T-helper 2 cell treated with Interferon-gamma antibody and Interleukin-4, amounts not matched to agents 5 μg/mL and 100 μg/mL, for 36 hours (primary cell): Measurements from ENCODE around the gene ZNF444.
"Not testable (repeated sequence)": the region's sequence is repeated elsewhere in the genome, so short reads cannot be mapped to it uniquely, and the experiment has no call there.

Experiments
- DNase-seq: peaks from one replicate; pipeline ENCODE4 v3.0.0; 2021; ENCODE audit warnings: low spot score
- H3K27ac Mint-ChIP-seq: one replicate; pipeline ENCODE4 v1.8.0; 2021; ENCODE audit warnings: mild to moderate bottlenecking, mixed read lengths
- H3K27me3 Mint-ChIP-seq: one replicate; pipeline ENCODE4 v1.8.0; 2021; ENCODE audit warnings: low read depth, mixed read lengths
- H3K36me3 Mint-ChIP-seq: one replicate; pipeline ENCODE4 v1.8.0; 2021; ENCODE audit warnings: low read depth, mixed read lengths
- H3K4me1 Mint-ChIP-seq: one replicate; pipeline ENCODE4 v1.8.0; 2021; ENCODE audit warnings: low read depth, mixed read lengths
- H3K4me3 Mint-ChIP-seq: one replicate; pipeline ENCODE4 v1.8.0; 2022; ENCODE audit warnings: mild to moderate bottlenecking, moderate library complexity, mixed read lengths
- H3K9me3 Mint-ChIP-seq: one replicate; pipeline ENCODE4 v1.8.0; 2021; ENCODE audit warnings: mixed read lengths

ZNF444 gene

DNA sequence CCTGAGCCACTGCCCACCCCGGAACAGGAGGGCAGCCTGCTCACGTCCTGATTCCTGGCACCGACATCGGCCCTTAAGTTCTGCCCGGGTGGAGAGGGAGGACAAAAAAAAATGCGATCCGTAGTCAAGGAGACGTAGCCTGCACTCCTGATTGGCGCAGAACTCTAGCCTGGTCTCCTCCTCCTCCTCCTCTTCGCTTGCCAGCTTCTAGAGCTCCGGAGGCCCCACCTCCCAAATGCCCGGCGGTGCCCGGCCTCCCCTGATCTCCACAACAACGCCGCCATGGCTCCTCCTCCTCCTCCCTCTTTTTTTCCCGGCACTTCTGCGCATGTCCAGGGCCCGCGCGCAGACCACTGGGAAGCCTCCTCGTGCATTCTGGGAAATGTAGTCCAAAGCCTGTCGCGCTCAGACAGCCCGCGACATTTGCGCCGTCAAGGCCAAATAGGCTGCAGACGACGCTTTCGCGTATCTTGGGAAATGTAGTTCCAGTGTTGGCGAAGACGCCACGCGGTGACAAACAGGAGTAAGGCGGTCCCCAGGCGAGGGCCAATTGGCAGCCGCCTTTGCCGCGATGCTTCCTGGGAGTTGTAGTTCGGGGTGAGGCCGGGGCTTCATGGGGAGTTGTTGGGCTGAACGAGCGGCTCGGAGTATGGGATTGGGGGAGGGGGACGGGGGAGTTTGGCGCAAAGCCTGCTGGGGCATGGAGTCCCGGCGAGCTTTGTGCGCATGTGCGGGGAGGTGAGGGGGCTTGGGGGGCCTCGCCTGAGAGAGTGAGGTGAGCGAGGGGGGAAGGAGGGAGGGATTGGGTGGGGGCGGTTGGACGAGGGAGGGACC is at the start of gene ZNF444:
TSS of gene ZNF444 (plus strand) at position 705 of the 834 bp plus-strand sequence. CDS start 5,625 bp downstream, outside the sequence.
- H3K4me3 Mint-ChIP-seq: peak within 1 kb of the TSS; percentile 87

GRCh38 chr19:56091751-56092546 is 49.1 kb upstream of the ZNF444 start:
- DNase-seq: no peak
- Mint-ChIP-seq H3K9me3 (peaks cover 13% of the 10 kb centered on the region), H3K4me1 (no peaks in the 10 kb centered on the region), H3K27me3 (no peaks in the 10 kb centered on the region), H3K27ac (no peak overlapping the region), H3K4me3 (no peak overlapping the region), H3K36me3 (peaks cover 40% of the 10 kb centered on the region)

More for the DNA sequence above, at the start of gene ZNF444:
- peak; percentile 99 for DNase-seq
- Mint-ChIP-seq H3K36me3 (no peaks in the 10 kb centered on the region), H3K4me1 (peaks cover 25% of the 10 kb centered on the region), H3K27me3 (no peaks in the 10 kb centered on the region), H3K27ac (peak within 1 kb of the TSS; percentile 86), H3K9me3 (no peaks in the 10 kb centered on the region)

DNA sequence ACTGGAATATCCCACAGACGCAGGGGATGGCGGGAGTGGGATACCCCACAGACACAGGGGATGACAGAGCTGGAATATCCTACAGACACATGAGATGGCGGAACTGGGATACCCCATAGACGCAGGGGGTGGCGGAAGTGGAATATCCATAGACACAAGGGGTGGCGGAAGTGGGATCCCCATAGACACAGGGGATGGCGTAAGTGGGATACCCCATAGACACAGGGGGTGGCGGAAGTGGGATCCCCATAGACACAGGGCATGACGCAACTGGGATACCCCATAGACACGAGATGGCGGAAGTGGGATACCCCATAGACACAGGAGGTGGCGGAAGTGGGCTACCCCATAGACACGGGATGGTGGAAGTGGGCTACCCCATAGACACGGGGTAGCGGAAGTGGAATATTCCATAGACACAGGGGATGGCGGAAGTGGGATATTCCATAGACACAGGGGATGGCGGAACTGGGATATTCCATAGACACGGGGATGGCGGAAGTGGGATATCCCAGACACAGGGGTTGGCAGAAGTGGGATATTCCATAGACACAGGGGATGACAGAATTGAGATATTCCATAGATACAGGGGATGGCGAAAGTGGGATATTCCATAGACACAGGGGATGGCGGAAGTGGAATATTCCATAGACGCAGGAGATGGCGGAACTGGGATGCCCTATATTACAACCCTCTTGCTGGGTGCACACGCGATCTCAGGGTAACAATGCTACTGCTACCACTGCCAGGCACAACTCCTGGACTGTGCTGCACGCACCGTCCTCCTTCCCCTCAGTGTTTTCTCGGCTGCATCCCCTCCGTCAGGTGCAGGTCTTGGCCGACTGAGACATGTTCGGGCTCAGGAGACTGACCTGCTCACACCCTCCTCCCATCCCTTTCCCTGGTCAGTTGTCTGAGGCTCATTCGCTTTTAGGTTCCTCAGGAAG is 48.1 kb upstream of the ZNF444 start:
- Mint-ChIP-seq H3K27me3 (no peaks in the 10 kb centered on the region), H3K4me1 (no peaks in the 10 kb centered on the region), H3K4me3 (no peak overlapping the region), H3K9me3 (peaks cover 13% of the 10 kb centered on the region), H3K27ac (no peak overlapping the region), H3K36me3 (peaks cover 38% of the 10 kb centered on the region)
- DNase-seq: no peak

DNA sequence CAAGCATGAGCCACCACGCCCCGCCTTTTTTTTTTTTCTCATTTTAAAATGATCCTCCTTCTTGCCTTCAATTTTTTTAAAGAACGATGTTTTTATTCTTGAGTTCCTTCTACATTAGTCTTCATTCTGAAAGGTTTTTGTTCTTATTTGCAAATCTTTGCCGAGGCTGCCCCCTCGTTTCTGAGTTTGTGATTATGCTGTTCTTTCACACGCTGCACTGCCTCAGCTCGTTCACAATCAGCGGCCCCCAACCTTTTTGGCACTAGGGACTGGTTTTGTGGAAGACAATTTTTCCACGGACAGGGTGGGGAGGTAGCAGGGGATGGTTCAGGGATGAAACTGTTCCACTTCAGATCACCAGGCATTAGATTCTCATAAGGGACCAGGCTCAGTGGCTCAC is 46.6 kb upstream of the ZNF444 start:
- Mint-ChIP-seq H3K4me3 (no peak overlapping the region), H3K36me3 (peaks cover 39% of the 10 kb centered on the region), H3K27me3 (no peaks in the 10 kb centered on the region), H3K9me3 (peaks cover 13% of the 10 kb centered on the region), H3K4me1 (no peaks in the 10 kb centered on the region), H3K27ac (no peak overlapping the region)
- DNase-seq: no peak

GRCh38 chr19:56096665-56097064 is 44.4 kb upstream of the ZNF444 start:
- Mint-ChIP-seq H3K9me3 (peaks cover 13% of the 10 kb centered on the region), H3K27me3 (no peaks in the 10 kb centered on the region), H3K4me3 (no peak overlapping the region), H3K36me3 (peaks cover 33% of the 10 kb centered on the region), H3K27ac (no peak overlapping the region), H3K4me1 (no peaks in the 10 kb centered on the region)
- no peak for DNase-seq

- no peak for DNase-seq
- no peaks in the 10 kb centered on the region for H3K4me1 Mint-ChIP-seq
- no peak overlapping the region for H3K27ac Mint-ChIP-seq
- no peak overlapping the region for H3K4me3 Mint-ChIP-seq
- H3K36me3 Mint-ChIP-seq: peaks cover 33% of the 10 kb centered on the region
- H3K27me3 Mint-ChIP-seq: no peaks in the 10 kb centered on the region
- peaks cover 13% of the 10 kb centered on the region for H3K9me3 Mint-ChIP-seq
Observed at GRCh38 chr19:56097306-56097705, 43.8 kb upstream of the ZNF444 start.

GRCh38 chr19:56097776-56098175 is 43.3 kb upstream of the ZNF444 start:
- peaks cover 10% of the 10 kb centered on the region for H3K9me3 Mint-ChIP-seq
- no peak overlapping the region for H3K4me3 Mint-ChIP-seq
- H3K36me3 Mint-ChIP-seq: peaks cover 30% of the 10 kb centered on the region
- no peaks in the 10 kb centered on the region for H3K4me1 Mint-ChIP-seq
- H3K27ac Mint-ChIP-seq: no peak overlapping the region
- DNase-seq: no peak
- no peaks in the 10 kb centered on the region for H3K27me3 Mint-ChIP-seq

DNA sequence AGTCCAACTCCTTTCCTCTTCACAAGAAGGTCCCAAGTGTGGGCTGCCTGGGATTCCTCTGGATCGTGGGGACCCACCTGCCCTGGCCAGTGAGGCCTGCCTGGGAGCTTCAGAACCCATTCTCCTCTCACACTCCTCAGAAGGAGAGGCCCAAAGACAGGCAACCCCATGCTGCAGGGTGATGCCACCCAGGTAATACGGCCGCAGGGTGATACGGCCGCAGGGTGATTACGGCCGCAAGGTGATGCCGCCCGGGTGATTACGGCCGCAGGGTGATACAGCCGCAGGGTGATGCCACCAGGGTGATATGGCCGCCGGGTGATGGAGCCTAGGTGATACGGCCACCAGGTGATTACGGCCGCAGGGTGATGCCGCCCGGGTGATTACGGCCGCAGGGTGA is 42.9 kb upstream of the ZNF444 start:
- H3K4me3 Mint-ChIP-seq, H3K9me3 Mint-ChIP-seq, DNase-seq, H3K27ac Mint-ChIP-seq, H3K27me3 Mint-ChIP-seq, H3K4me1 Mint-ChIP-seq: not testable (repeated sequence)
- peaks cover 27% of the 10 kb centered on the region for H3K36me3 Mint-ChIP-seq

DNA sequence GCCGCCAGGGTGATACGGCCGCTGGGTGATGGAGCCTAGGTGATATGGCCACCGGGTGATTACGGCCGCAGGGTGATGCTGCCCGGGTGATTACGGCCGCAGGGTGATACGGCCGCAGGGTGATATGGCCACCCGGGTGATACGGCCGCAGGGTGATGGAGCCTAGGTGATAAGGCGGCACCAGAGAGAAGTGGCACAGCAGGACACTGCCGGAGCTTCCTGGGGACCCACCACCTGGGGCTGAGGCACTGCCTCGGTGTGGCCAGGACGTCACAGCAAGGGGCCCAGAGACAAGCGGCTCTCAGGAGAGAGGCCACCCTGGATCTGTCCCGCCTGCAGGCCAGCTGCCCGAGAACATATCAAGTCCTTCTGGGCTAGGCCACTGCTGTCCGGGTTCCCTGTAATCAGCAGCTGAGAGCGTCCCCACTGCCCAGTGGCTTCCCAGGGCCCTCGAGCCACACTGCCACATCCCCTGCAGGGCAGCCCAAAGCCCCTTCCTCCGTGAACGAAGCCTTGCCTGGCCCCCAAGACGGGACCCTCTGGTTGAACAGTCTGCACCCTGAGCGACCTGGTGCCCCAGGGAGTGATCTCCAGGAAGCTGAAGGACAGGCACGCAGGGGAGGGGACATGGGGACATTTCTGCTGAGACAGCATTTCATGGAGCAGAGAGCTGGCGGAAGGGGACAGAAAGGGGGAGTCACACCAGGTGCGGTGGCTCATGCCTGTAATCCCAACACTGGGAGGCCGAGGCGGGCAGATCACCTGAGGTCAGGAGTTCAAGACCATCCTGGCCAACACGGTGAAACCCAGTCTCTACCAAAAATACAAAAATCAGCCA is 42.1 kb upstream of the ZNF444 start:
- Mint-ChIP-seq H3K9me3 (no peaks in the 10 kb centered on the region), H3K4me1 (no peaks in the 10 kb centered on the region), H3K27me3 (no peaks in the 10 kb centered on the region), H3K4me3 (no peak overlapping the region), H3K27ac (no peak overlapping the region), H3K36me3 (peaks cover 21% of the 10 kb centered on the region)
- no peak for DNase-seq

GRCh38 chr19:56099638-56100539 is 41.2 kb upstream of the ZNF444 start:
- no peak overlapping the region for H3K27ac Mint-ChIP-seq
- peaks cover 17% of the 10 kb centered on the region for H3K36me3 Mint-ChIP-seq
- no peaks in the 10 kb centered on the region for H3K27me3 Mint-ChIP-seq

DNA sequence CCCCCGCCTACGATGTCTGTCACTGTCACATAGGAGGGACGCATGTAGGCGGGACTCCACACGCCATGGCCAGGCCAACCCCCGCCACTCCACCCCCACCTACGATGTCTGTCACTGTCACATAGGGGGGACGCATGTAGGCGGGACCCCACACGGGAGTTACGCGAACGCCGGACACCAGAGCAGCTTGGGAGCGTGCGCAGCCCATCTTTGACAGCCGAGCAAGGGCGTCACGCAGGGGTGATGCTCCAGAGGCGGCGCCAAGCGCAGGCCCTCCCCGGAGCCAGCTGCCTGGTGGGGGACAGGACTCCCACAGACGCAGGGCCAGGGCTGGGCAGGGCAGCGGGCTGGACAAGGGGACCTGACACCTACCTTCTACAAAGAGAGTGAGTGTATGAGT is 40.0 kb upstream of the ZNF444 start:
- peaks cover 8% of the 10 kb centered on the region for H3K36me3 Mint-ChIP-seq
- peaks cover 8% of the 10 kb centered on the region for H3K4me1 Mint-ChIP-seq
- H3K9me3 Mint-ChIP-seq: no peaks in the 10 kb centered on the region
- H3K4me3 Mint-ChIP-seq: no peak overlapping the region
- H3K27ac Mint-ChIP-seq: no peak overlapping the region
- no peaks in the 10 kb centered on the region for H3K27me3 Mint-ChIP-seq
- DNase-seq: no peak

More at GRCh38 chr19:56099638-56100539, 41.2 kb upstream of the ZNF444 start:
- Mint-ChIP-seq H3K4me3 (no peak overlapping the region), H3K4me1 (no peaks in the 10 kb centered on the region), H3K9me3 (no peaks in the 10 kb centered on the region)
- no peak for DNase-seq
